Activated CD4-positive, CD25-positive, alpha-beta regulatory T cell treated with anti-CD3 and anti-CD28 coated beads, Interleukin-2, amount 50 U/mL, for 72 hours (primary cell): Measurements from ENCODE around the gene CLSTN2.

Experiments
- DNase-seq: peaks from one replicate; pipeline ENCODE4 v3.0.0; 2021

The CLSTN2 gene

DNA sequence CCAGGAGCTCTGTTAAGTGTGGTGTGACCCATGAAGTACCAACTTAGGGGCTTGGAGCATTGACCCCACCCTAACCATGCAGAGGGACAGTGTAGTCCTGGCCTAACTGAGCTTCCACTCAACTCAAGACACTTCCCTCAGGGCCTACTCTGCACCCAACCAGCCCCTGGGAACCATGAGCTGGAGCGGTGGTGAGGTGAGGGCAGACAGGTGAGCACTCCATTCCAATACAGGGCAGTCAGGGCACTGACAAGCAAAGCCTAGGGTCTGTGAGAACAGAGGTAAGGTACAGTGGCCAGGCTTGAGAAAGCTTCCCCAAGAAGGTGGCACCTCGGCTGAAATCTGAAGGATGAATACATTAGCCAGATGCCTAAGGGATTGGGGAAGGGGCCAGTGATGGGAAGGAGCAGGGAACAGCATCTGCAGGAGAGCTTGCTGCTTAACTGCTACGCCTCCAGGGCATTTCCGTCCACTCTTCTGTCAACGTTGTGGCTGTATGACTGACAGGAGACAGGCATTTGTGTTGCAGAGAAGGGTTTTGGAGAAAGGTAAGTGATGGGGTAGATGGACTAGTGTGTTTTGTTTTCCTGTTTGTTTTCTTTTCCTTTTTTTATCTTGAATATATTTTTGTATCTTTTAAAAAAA lies 499.4 kb downstream of the CLSTN2 start:
- DNase-seq: no peak

GRCh38 chr3:140436421-140436820 lies 501.4 kb downstream of the CLSTN2 start:
- DNase-seq: no peak

GRCh38 chr3:140438736-140439470 lies 503.9 kb downstream of the CLSTN2 start:
- DNase-seq: no peak

DNA sequence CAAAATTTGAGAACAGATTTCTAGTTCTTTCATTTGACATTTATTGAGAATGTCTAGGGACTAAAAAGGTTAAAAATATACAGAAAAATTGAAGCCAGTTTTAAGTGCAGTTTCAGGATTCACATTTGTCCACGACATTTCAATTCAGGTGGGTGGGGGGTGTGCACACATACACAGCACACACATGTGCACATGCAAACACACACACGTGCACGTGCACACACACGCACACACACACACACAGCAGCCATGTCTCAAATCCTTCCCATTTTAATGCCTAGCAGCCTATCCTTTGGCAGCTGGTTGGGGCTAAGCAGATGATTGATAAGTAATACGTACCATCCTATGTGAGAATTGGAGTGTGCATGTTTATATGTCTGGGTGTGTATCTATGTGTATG lies 504.5 kb downstream of the CLSTN2 start:
- DNase-seq: no peak

DNA sequence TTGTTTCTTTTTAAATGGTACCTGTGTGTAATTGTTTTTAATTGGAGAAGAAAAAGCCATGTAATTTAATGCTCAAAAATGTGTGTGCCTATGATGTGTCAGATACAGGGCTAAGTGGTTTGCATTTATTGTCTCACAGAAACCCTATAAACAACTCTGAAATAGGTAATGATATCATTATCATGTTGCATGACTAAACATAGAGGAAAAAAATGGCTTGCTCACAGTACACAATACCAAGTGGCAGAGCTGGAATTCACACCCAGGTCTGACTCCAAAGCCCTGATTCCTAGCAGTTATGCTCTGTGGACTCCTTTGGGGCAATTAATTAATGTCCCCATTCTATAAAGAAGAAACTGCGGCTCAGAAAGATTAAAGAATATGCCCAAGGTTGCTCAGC lies 505.5 kb downstream of the CLSTN2 start:
- no peak for DNase-seq

GRCh38 chr3:140441006-140441405 lies 506.0 kb downstream of the CLSTN2 start:
- DNase-seq: no peak

DNA sequence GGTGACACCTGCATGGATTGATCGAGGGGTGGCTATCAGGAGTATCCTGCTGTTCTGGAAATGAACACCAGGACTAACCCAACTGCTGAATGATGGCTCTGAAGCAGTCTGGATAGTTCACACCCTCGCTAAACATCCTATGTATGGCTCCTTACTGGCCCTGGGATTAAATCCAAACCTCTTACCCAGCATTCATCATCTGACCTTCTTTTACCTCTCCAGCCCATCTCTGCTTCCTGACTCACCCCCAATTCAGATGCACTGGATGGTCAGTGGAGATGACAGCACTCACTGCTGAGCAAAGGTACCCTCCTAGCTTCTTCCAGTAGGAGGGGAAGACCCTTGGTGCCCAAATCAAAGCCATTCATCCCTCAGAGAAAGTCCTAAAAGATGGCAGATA lies 507.6 kb downstream of the CLSTN2 start:
- DNase-seq: no peak

GRCh38 chr3:140443073-140443472 lies 508.1 kb downstream of the CLSTN2 start:
- DNase-seq: no peak

- no peak for DNase-seq
Measured at GRCh38 chr3:140443806-140444205, 508.8 kb downstream of the CLSTN2 start.

- no peak for DNase-seq
Measured at GRCh38 chr3:140446734-140447133, 511.7 kb downstream of the CLSTN2 start.

- DNase-seq: no peak
Measured at GRCh38 chr3:140447136-140447535, 512.2 kb downstream of the CLSTN2 start.

DNA sequence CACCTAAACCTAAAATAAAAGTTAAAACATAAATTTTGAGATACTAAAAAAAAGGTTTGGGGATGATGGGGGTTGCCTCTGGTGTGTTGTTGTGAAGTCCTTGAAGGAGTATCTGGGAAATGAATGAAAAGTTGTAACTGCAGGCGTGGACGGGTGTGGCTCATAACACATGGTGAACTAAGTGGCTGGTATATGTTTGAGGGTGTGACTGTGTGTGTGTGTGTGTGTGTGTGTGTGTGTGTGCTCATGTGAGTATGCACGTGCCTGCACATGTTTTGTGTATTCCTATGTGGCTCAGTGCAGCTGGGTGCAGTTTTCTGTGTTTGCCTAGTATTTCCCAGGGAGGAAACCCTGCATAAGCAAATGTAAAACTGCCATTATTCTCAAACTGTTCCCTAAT lies 513.0 kb downstream of the CLSTN2 start:
- DNase-seq: no peak

- no peak for DNase-seq
Measured at GRCh38 chr3:140449413-140450256, 514.6 kb downstream of the CLSTN2 start.

DNA sequence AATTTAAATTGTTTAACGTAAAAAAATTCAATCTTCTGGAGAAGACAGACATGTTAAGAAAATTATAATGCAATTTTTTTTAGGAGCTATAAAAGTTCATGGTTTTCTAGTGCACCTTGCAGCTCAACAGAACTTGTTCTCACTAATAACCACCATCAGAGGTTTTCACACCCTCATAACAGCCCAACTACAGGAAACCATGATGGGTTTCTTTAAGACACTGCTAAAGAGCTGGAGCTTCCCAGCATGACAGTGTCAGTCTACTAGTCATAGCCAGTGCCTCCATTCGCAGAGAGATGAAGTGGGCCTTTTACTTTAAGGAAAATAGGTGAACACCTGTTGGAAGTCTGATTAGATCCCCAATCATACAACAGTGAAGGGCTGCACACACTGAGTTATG lies 518.8 kb downstream of the CLSTN2 start:
- DNase-seq: no peak

DNA sequence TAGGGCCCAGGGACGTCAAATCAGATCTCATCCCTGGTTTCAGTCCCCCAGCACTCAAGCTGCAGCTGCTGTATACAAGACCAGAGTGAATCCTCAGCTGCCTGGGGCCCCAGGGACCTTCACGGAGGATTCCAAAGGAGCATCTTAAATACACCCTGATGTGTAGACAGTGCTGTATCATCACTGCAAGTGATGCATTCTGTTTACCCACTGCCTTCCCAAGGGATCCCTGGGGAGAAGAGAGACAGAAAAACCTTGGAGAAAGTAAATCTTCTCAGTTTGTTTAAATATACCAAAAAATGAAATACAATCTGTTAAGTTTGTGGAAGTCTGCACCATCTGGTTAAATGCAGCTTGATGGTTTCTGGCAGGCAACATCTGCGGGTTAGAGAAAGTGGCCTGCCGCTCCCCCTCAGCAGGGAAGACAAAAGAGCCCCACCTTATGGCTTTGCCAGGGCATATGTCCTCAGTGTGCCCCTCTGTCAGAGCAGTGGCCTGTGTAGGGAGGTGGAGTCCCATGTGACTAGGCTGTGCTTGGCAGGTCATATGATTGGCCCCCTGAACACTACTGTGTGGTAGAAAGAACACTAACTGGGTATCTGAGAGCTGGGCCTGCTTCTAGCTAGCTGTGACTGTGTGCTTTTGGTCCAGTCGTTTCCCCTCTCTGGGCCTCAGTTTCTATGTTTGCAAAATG lies 520.7 kb downstream of the CLSTN2 start:
- no peak for DNase-seq

- no peak for DNase-seq
Measured at GRCh38 chr3:140456974-140457373, 522.0 kb downstream of the CLSTN2 start.

DNA sequence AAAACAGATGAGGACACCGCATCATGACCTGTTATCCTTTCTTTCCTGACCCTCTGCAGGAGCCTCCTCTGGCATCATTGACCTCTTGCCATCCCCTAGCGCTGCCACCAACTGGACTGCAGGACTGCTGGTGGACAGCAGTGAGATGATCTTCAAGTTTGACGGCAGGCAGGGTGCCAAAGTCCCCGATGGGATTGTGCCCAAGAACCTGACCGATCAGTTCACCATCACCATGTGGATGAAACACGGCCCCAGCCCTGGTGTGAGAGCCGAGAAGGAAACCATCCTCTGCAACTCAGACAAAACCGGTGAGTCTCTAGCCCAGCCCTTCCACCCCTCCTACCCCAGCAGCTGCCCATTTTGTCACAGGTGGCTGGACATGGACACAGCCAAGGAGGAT lies 524.5 kb downstream of the CLSTN2 start:
- DNase-seq: no peak

DNA sequence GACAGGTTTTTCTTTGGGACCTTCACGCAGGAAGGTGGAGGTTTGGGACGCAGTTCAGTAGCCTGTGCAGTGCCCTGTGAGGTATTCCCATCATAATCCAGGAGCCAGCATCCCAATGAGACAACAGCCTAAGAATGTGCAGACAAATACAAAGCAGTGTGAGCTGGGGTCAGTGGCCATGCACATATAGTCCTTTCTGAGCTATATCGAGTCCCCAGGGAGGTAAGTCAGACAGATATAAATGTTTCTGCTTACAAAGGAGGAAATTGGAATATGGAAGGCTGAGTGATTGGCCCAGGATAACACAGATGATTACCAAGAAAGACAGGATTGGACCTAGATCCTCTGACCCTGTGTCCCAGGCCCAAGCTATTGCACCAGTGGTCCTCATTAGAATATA lies 526.3 kb downstream of the CLSTN2 start:
- DNase-seq: no peak

- no peak for DNase-seq
Measured at GRCh38 chr3:140463355-140463754, 528.4 kb downstream of the CLSTN2 start.

GRCh38 chr3:140465988-140466387 lies 531.0 kb downstream of the CLSTN2 start:
- no peak for DNase-seq

DNA sequence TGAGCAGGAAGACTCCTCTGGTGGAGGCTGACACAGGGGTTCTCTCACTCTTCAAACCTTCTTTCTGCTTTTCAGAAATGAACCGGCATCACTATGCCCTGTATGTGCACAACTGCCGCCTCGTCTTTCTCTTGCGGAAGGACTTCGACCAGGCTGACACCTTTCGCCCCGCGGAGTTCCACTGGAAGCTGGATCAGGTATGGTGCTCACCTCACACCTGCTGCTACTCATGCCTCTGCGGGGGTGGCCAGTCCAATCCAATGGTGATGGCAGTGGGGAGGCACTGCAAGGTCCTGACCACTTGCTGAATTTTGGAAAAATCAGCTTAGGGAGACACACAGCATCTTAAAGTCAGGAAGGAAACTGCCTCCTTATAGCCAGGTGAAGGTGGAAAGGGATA lies 531.5 kb downstream of the CLSTN2 start:
- no peak for DNase-seq

GRCh38 chr3:140467104-140467577 lies 532.2 kb downstream of the CLSTN2 start:
- DNase-seq: no peak

DNA sequence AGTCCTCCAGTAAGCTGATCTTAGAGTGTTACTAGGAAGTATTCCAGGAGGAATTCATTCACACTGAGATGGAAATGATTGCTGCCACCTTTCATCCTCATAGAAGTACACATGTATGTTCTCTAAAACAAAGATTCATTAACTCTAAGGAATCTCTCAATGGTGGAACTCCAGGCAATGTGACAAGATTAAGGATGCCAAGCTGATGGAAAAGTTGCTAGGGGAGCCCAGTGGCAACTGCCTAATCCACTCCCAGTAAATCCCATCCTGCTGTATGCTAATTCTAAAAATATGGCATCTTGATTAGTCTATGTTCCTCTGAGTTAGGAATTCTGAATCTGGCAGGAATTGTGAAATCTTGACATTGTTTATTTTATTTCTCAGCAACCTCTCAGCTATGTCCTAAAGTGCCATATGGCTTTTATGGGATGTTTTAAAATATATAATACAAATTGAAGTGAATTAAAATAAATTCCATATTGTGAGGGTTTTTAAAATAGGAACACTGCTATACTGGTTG lies 532.9 kb downstream of the CLSTN2 start:
- no peak for DNase-seq
